M059J (cell line): Measurements from ENCODE around the gene SPOPL. TPM values are rescaled to one million over a fixed set of nuclear protein-coding genes. Genes with fewer than 3 reads are reported as not detected.

ENCODE experiments used
- DNase-seq: peaks from one replicate; pipeline ENCODE4 v3.0.0-alpha.2; 2012; ENCODE audit warnings: low read depth
- total RNA-seq: library from RNA; depleted of rRNA; stranded (reverse); fragments of >200 nt; shearing (Covaris generic); gene quantifications from 2 replicates; pipeline ENCODE4 v1.2.3, GENCODE V29; 2014

Gene SPOPL
- total RNA-seq, 1 experiment from 2014 or later = 19.5 TPM

GRCh38 chr2:138601458-138602165 lies 100.0 kb downstream of the SPOPL start:
- DNase-seq = no peak

DNA sequence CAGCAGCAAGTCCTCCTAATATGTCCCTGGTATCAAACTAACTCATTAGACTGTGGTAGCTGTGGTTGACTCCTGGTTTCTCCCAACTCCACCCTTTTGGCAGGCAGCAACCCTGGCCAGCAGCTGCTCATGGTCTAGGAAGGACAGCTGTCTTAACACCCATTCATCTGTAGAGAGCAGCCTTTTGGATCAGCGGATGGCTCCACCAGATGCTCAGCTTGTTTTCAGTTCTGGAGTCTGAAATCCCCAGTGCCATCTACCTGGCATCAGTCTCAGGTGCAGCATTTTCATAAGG lies 100.5 kb downstream of the SPOPL start:
- no peak for DNase-seq

- no peak for DNase-seq
Measured at GRCh38 chr2:138607746-138608145, 106.2 kb downstream of the SPOPL start.

- DNase-seq = no peak
Measured at GRCh38 chr2:138609446-138609845, 107.9 kb downstream of the SPOPL start.

DNA sequence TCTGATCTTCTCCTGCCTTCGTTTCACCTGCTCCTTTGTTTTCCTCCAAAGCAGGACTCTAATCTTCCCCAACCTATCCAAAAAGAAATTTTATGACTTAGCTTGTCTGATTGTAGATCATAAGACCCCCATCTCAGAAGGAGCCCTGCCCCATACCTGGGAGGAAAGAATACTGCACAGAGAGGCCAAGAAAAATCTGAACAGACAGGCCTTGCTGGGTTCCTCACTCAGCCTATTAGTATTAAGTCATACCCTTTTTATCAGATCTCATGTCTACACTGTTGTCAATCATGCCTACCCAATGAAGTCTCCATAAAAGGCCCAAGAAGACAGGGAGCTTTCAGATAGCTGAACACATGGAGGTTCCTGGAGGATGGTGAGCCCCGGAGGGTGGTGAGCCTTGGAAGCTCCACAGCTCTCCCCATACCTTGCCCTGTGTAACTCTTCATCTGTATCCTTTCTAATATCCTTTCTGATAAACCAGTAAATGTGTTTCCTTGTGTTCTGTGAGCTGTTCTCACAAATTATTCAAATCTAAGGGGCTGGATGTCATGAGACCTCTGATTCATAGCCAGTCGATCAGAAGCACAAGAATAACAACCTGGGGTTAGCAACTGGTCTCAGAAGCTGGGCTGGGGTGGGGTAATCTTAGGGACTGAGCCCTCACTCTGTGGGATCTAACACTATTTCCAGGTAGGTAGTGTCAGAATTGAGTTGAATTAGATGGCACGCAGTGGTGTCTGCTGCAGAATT lies 108.8 kb downstream of the SPOPL start:
- DNase-seq = no peak

GRCh38 chr2:138615257-138615656 lies 113.7 kb downstream of the SPOPL start:
- peak; percentile 83 for DNase-seq

- DNase-seq = no peak
Measured at GRCh38 chr2:138617026-138617425, 115.5 kb downstream of the SPOPL start.

- DNase-seq = no peak
Measured at GRCh38 chr2:138618971-138619370, 117.4 kb downstream of the SPOPL start.

DNA sequence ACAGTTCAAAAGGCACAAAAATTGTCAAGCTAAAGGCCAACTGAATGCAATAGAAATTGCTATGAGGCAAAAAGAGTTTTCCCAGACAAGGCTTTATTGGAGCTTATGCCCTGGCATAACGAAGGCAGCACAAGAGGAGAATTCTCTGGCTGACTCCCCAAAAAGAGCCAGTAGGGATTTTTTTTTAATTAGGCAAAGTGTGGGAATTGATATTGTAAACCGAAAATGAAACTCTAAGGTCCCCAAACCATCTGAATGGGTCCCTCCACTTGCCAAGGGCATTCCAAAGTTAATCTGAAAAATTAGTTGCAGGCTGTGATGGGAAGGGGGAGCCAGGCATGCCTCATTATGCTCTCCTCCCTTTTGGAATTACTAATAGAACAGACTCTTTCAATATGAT lies 118.9 kb downstream of the SPOPL start:
- no peak for DNase-seq

GRCh38 chr2:138621139-138621538 lies 119.6 kb downstream of the SPOPL start:
- no peak for DNase-seq

- no peak for DNase-seq
Measured at GRCh38 chr2:138622613-138623012, 121.0 kb downstream of the SPOPL start.
